HG03521 (cell line): Measurements from ENCODE around the gene CFAP299.

Experiments
- ATAC-seq: cut with Tn5 transposase; IDR thresholded peaks from one replicate; pipeline ENCODE4 v1.9.1; 2021; ENCODE audit warnings: mild to moderate bottlenecking, moderate library complexity; ENCODE audit not compliant: unreplicated experiment

Gene CFAP299

DNA sequence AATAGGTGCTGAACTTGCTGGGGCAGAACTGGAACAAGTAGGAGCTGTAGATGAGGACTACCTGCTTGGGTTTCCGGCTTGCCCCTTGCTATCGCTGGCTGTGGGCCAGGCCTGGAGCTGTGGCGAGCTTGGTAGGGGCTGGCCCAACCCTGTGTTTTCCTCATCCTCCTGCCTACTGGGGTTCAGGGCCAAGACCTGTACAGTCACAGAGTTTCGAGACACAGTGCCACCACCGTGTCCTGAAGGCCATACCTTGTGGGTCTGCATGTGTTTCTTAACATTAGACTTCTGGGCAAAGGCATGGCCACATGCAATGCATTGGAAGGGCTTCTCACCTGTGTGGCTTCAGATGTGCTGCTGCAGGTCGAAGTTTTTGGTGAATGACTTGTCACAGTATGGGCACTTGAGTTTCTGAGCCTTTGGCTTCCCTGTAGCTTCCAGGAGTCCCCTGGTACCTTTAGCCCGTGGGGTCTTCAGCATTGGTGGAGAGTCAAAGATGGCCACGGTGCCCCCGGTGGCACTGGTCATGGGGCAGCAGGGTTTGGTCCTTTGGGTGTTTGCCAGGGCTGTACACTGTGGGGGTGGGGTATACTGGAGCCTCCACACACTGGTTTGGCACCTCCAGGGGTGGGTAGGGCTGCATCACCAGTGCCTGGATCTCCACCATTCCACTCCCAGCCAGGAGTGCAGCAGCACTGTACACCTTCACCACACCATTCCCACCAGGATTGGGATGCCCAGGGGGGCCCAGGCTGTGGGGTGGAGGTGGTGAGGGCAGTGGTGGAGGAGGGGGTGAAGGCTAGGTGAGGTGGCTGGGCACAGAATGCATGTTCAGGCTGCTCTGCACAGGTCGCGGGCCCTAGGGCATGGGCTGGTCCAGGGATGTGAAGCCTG, 52.1 kb downstream of the CFAP299 start:
- no peak for ATAC-seq

- no peak for ATAC-seq
Observed at GRCh38 chr4:80388284-80388607, 52.7 kb downstream of the CFAP299 start.

- ATAC-seq: no peak
Observed at GRCh38 chr4:80390178-80390577, 54.6 kb downstream of the CFAP299 start.

DNA sequence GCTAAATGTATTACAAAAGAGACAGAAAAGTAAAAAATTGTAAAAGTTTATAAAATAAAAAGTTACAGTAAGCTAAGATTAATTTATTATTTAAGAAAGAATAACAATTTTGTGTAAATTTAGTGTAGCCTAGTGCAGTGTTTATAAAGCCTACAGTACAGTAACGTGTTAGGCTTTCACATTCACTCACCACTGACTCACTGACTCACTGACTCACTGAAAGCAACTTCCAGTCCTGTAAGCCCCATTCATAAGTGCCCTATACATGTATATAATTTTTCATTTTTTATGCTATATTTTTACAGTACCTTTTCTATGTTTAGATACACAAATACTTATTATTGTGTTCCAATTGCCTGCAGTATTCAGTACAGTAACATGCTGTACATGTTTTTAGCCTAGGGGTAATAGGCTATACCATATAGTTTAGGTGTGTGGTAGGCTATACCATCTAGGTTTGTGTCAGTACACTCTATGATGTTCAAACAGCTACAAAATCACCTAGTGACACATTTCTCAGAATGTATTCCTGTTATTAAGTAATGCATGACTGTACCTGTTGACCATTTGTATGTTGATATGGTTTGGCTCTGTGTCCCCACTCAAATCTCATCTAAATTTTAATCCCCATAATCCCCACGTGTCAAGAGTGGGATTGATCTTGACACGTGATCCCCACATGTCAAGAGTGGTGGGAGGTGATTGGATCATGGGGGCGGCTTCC, 57.9 kb downstream of the CFAP299 start:
- ATAC-seq: no peak

- ATAC-seq: no peak
Observed at GRCh38 chr4:80393970-80394250, 58.4 kb downstream of the CFAP299 start.

GRCh38 chr4:80407246-80407645, 71.7 kb downstream of the CFAP299 start:
- no peak for ATAC-seq

- ATAC-seq: no peak
Observed at GRCh38 chr4:80409809-80410208, 74.3 kb downstream of the CFAP299 start.

DNA sequence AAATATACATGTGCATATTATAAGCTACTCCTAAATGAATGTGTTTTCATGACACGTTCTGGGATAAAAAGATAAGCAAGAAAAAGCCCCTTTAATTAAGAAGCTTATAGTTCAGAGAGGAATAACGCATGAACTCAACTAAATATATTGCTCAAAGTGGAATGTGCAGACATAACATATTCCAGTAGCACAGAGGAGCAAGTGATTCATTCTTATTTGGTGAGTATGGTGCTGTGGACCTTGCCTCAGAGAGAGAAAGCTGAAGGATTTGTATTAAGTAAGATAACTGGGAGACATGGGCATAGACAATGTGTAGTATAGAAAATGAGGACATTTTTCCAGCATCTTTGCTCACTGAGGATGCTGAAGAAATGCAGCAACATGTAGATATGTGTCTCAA, 76.8 kb downstream of the CFAP299 start:
- no peak for ATAC-seq

- no peak for ATAC-seq
Observed at GRCh38 chr4:80413086-80413485, 77.6 kb downstream of the CFAP299 start.

DNA sequence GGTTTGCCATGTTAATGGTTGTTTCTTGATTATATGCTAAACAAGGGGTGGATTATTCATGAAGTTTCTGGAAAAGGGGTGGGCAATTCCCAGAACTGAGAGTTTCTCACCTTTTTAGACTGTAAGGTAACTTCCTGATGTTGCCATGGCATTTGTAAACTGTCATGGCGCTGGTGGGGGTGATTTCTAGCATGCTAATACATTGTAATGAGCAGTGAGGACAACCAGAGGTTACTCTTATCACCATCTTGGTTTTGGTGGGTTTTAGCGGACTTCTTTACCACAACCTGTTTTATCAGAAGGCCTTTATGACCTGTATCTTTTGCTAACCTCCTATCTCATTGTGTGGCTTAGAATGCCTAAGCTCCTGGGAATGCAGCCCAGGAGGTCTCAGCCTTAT, 81.5 kb downstream of the CFAP299 start:
- ATAC-seq: no peak

DNA sequence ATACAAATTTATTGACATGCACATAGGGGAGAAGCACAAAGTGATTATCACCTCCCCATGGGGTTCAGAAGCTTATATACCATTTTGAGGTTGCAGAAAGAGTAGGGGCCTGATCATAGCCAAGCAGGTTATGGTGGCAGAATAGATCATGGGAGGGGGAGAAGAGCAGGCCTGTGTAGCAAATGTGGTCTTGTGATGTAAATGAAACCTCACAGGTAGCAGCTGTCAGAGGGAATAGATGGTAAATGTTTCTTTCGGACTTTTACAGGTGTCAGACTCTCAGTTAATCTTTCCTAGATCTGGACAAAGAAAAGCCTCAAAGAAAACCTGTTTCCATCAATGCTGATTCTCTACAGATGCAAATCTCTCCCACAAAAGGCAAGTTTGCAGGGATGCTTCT, 84.4 kb downstream of the CFAP299 start:
- ATAC-seq: no peak

- no peak for ATAC-seq
Observed at GRCh38 chr4:80420638-80421037, 85.1 kb downstream of the CFAP299 start.

GRCh38 chr4:80422727-80423404, 87.3 kb downstream of the CFAP299 start:
- peak; percentile 76 for ATAC-seq

GRCh38 chr4:80423553-80424224, 88.2 kb downstream of the CFAP299 start:
- ATAC-seq: no peak

DNA sequence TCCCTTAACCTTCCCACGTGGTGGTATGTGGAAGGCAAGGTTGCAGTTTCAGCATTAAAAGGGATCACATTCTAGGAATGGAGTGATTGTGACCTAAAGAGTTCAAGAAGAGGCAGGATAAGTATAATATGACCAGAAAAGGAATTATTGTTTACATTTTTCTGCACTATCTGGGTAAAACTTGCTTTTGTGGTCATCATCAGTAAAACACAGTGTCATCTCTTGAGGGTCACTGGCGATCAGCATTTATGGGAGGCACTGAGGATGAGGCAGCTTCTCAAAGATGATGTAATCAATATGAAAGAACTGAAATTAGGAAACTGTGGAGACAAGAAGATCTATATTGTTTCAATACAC, 88.7 kb downstream of the CFAP299 start:
- no peak for ATAC-seq

GRCh38 chr4:80425124-80426100, 89.9 kb downstream of the CFAP299 start:
- ATAC-seq: no peak

DNA sequence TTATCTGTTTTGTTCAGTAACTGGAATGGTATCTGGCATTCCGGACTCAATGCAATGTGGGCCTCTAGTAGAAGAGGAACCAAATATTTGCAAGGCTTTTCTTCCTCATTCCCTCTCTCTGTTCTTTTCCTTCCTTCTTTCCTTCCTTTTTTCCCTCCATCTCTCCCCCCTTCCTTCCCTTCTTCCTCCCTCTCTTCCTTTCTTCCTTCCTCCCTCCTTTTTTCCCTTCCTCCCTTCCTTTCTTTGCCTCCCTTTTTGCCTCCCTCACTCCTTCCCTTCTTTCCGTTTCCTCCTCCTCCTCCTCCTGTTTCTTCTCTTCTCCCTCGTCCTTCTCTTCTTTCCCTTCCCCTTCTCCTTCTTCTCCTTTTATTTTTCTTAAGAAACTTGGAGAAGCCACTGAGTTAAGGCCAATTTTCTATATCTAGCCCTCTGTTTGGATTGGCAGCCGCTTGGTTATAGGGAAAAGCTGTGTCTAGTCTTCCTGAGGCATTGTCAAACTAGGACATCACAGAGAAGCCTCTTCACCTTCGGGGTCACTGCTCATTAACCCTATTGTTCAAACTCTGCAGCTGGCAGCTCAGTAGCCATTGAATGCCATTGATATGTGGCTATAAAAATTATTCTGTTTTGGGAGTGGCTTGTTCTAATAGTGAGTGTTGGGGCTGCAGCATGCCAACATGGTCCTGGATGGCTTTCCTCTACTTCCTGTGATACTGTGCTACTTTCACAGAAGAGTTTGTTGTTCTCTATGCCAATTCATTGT, 95.9 kb downstream of the CFAP299 start:
- ATAC-seq: no peak

GRCh38 chr4:80434238-80434637, 98.7 kb downstream of the CFAP299 start:
- no peak for ATAC-seq

DNA sequence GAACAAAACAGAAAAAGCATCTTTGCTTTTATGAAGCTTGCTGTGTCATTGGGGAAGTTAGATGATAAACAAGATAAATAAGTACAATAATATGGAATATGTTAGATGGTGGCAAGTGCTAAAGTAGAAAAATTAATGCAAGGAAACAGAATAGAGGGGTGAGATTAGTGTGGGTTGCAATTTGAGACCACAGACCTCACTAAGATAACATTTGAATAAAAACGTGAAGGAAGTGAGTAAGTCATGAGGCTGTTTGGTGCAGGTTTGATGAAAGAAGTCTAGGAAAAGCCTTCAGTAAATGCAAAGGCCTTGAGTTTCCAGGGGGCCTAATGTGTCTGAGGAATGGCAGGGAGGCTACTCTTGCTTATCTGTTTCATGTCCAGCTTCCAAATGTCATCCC, 102.5 kb downstream of the CFAP299 start:
- no peak for ATAC-seq
